ENCODE data around the gene ACSM6. TPM values are rescaled to one million over a fixed set of nuclear protein-coding genes. Genes with fewer than 3 reads are reported as not detected.

ACSM6 gene
- total RNA-seq, 2 donors from 2014 or later, result not detected

- no peak overlapping the region for H3K27ac ChIP-seq
- no peak for TF ChIP-seq CTCF (IDR thresholded peaks at IDR 0.05)
- H3K4me3 ChIP-seq, result no peak overlapping the region
- H3K9me3 ChIP-seq, result no peaks in the 10 kb centered on the region
- ATAC-seq (ENCODE audit: insufficient number of reproducible peaks, low FRiP score, low read depth) (no peak), DNase-seq (ENCODE audit: low spot score) (no peak)
- no peaks in the 10 kb centered on the region for H3K4me1 ChIP-seq (ENCODE audit: control insufficient read depth in 1 of 2, low read depth in 2 of 2)
- H3K36me3 ChIP-seq, result no peaks in the 10 kb centered on the region
- H3K27me3 ChIP-seq (replicated peaks; ENCODE audit: insufficient read depth), result no peaks in the 10 kb centered on the region
Measured at GRCh38 chr10:95172851-95173250, 21.2 kb upstream of the ACSM6 start.

GRCh38 chr10:95176101-95176500, 17.9 kb upstream of the ACSM6 start:
- Histone ChIP-seq H3K36me3 (no peaks in the 10 kb centered on the region), H3K27ac (no peak overlapping the region), H3K4me1 (ENCODE audit: control insufficient read depth in 1 of 2, low read depth in 2 of 2) (no peaks in the 10 kb centered on the region), H3K4me3 (no peak overlapping the region), H3K9me3 (no peaks in the 10 kb centered on the region), H3K27me3 (replicated peaks; ENCODE audit: insufficient read depth) (no peaks in the 10 kb centered on the region)
- DNase-seq (ENCODE audit: low spot score) (no peak), ATAC-seq (ENCODE audit: insufficient number of reproducible peaks, low FRiP score, low read depth) (no peak)
- TF ChIP-seq CTCF (IDR thresholded peaks at IDR 0.05), result no peak

GRCh38 chr10:95177429-95177828, 16.6 kb upstream of the ACSM6 start:
- no peaks in the 10 kb centered on the region for H3K27me3 ChIP-seq (replicated peaks; ENCODE audit: insufficient read depth)
- TF ChIP-seq CTCF (IDR thresholded peaks at IDR 0.05), result no peak

GRCh38 chr10:95178266-95178665, 15.8 kb upstream of the ACSM6 start:
- no peaks in the 10 kb centered on the region for H3K27me3 ChIP-seq (replicated peaks; ENCODE audit: insufficient read depth)
- H3K27ac ChIP-seq, result no peak overlapping the region
- no peak for DNase-seq (ENCODE audit: low spot score)
- TF ChIP-seq CTCF (IDR thresholded peaks at IDR 0.05), result no peak
- H3K36me3 ChIP-seq, result no peaks in the 10 kb centered on the region
- no peak overlapping the region for H3K4me3 ChIP-seq
- no peaks in the 10 kb centered on the region for H3K9me3 ChIP-seq
- ATAC-seq (ENCODE audit: insufficient number of reproducible peaks, low FRiP score, low read depth), result no peak
- H3K4me1 ChIP-seq (ENCODE audit: control insufficient read depth in 1 of 2, low read depth in 2 of 2), result peaks cover 0 to 3% of the 10 kb centered on the region in 2 donors

More at GRCh38 chr10:95177429-95177828, 16.6 kb upstream of the ACSM6 start:
- Histone ChIP-seq H3K4me3 (no peak overlapping the region), H3K36me3 (no peaks in the 10 kb centered on the region), H3K9me3 (no peaks in the 10 kb centered on the region), H3K27ac (no peak overlapping the region), H3K4me1 (ENCODE audit: control insufficient read depth in 1 of 2, low read depth in 2 of 2) (no peaks in the 10 kb centered on the region)
- no peak for ATAC-seq (ENCODE audit: insufficient number of reproducible peaks, low FRiP score, low read depth)
- no peak for DNase-seq (ENCODE audit: low spot score)

- no peaks in the 10 kb centered on the region for H3K9me3 ChIP-seq
- no peak for DNase-seq (ENCODE audit: low spot score)
- no peak overlapping the region for H3K27ac ChIP-seq
- no peaks in the 10 kb centered on the region for H3K36me3 ChIP-seq
- H3K4me3 ChIP-seq, result no peak overlapping the region
- TF ChIP-seq CTCF (IDR thresholded peaks at IDR 0.05), result no peak
- no peak for ATAC-seq (ENCODE audit: insufficient number of reproducible peaks, low FRiP score, low read depth)
- peaks cover 0 to 3% of the 10 kb centered on the region in 2 donors for H3K4me1 ChIP-seq (ENCODE audit: control insufficient read depth in 1 of 2, low read depth in 2 of 2)
- no peaks in the 10 kb centered on the region for H3K27me3 ChIP-seq (replicated peaks; ENCODE audit: insufficient read depth)
Measured at GRCh38 chr10:95178797-95179196, 15.2 kb upstream of the ACSM6 start.
